ENCODE measurements around the gene HPS3.

- TF ChIP-seq POLR2AphosphoS5 (IDR thresholded peaks at IDR 0.05) (no peak), CTCF (IDR thresholded peaks at IDR 0.05; ENCODE audit: poor library complexity, severe bottlenecking) (no peak)
Observed at GRCh38 chr3:149145974-149146373, 16.5 kb downstream of the HPS3 start.
